Neural crest cell (in vitro differentiated cells): ENCODE measurements around the gene ZFP92. TPM values are rescaled to one million over a fixed set of nuclear protein-coding genes. Genes with fewer than 3 reads are reported as not detected.
"Not testable (repeated sequence)": the region's sequence is repeated elsewhere in the genome, so short reads cannot be mapped to it uniquely, and the experiment has no call there.

ENCODE experiments used
- DNase-seq: peaks from one replicate; pipeline ENCODE4 v3.0.0; 2021; ENCODE audit warnings: low read depth, mixed read lengths, low spot score
- H3K27ac Mint-ChIP-seq: one replicate; pipeline ENCODE4 v1.8.0; 2021; ENCODE audit warnings: mild to moderate bottlenecking, mixed read lengths; ENCODE audit not compliant: unreplicated experiment
- H3K27me3 Mint-ChIP-seq: 2 replicates; pipeline ENCODE4 v1.8.0; 2021; ENCODE audit warnings: low read depth, mild to moderate bottlenecking, mixed read lengths
- H3K36me3 Mint-ChIP-seq: 2 replicates; pipeline ENCODE4 v1.8.0; 2021; ENCODE audit warnings: low read depth, mild to moderate bottlenecking, mixed read lengths
- H3K4me1 Mint-ChIP-seq: 2 replicates; pipeline ENCODE4 v1.8.0; 2021; ENCODE audit warnings: mixed read lengths
- H3K4me3 Mint-ChIP-seq: one replicate; pipeline ENCODE4 v1.8.0; 2021; ENCODE audit warnings: mild to moderate bottlenecking, mixed read lengths
- H3K9me3 Mint-ChIP-seq: 2 replicates; pipeline ENCODE4 v1.8.0; 2021; ENCODE audit warnings: mixed read lengths
- CTCF ChIP-seq: fragments of 200-600 bp; sonication (generic); conservative IDR thresholded peaks from 2 replicates; pipeline ENCODE4 v1.5.0; 2021; ENCODE audit warnings: antibody characterized with exemption, mild to moderate bottlenecking
- total RNA-seq: library from RNA; stranded (reverse); gene quantifications from 2 replicates; pipeline ENCODE4 v1.2.1, GENCODE V29; 2021

ZFP92 gene
- total RNA-seq, 1 donor from 2014 or later, result 0.23 TPM

DNA sequence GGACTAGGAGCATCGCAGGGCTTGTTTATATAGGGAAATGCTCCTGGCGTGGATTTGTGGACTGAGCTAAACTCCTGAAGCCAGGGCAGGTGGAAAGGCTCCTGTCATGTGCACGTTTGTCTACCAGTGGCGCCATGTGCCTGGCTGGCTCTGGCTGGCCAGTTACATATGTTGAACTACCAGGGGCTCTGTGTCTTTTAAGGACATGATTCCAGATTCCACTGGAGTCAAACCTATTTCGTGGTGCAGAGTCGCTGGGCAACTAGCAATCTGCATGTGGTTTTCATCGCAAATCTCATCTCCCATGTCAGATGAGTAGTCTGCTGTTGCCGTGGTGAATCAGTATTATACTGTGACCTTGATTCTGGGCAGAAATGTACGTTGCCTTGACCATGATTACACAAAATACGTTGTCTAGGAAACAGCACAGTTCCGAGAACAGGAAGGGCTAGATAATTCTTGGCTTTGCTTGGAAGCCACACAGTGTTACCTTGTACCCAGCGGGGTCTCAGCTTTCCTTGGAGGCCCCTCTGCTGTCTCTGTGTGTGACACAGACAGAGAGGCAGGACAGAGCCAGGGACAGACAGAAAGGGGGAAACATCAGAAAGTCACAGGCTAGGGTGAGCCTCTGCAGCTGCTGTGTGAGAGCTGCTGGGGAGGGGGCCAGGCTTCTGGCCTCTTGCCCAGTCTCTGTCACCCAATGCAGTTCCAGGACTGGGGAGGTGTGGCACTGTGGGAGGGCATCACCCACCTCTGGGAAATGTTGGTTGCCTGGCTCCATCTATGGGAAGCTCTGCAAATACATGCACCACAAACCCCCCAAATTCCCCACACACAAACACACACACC, 29.4 kb upstream of the ZFP92 start:
- no peak for DNase-seq
- no peak for TF ChIP-seq CTCF
- Mint-ChIP-seq H3K4me1 (no peaks in the 10 kb centered on the region), H3K36me3 (no peaks in the 10 kb centered on the region), H3K4me3 (no peak overlapping the region), H3K27ac (no peak overlapping the region), H3K27me3 (no peaks in the 10 kb centered on the region), H3K9me3 (peaks cover 4% of the 10 kb centered on the region)

DNA sequence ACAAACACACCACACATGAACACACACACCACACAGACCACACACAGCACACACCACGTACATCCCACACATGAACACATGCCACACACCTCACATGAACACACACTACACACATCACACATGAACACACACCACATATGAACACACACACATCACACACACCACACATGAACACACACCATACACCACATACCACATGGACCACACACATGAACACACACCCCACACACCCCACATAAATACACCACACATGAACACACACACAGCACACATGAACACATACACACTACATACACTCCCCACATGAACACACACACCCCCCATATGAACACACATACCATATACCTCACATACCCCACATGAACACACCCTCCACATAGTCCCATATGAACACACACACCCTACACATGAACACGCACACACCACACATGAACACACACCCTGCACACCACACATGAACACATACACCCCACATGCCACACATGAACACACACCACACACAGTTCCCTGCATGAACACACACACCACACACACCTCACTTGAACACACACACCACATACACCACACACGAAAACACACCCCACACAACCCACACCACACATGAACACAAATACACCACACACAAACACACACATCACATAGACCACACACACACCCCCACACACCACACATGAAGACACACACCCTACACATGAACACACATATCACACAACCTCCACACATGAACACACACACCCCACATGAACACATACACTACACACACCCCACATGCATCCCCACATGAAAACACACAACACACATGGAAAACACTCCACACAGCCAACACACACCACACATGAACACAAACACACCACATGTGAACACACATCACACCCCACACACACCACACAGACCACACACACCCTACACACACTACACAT, 28.4 kb upstream of the ZFP92 start:
- no peaks in the 10 kb centered on the region for H3K36me3 Mint-ChIP-seq

DNA sequence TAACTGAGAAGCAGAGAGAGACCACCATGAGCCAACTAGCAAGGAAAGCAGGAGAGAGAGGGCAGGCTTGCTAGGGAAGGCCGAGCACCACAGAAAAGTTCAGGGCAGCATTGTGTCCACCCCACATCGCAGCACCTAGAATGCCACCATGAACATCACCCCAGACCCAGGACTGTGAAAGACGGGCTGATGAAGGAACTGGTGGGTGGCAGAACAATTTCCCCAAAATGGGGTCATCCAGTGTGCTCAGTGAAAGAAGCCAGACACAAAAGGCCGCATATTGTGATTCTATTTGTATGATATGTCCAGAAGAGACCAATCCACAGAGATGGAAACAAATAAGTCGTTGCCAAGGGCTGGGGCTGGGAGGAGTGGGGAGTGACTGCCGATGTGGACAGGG, 26.9 kb upstream of the ZFP92 start:
- no peak for TF ChIP-seq CTCF
- H3K4me3 Mint-ChIP-seq, result no peak overlapping the region
- DNase-seq, result no peak

More for the DNA sequence above, 28.4 kb upstream of the ZFP92 start:
- H3K27ac Mint-ChIP-seq, result no peak overlapping the region
- H3K4me3 Mint-ChIP-seq, result no peak overlapping the region
- H3K4me1 Mint-ChIP-seq, result no peaks in the 10 kb centered on the region
- H3K9me3 Mint-ChIP-seq, result no peaks in the 10 kb centered on the region
- no peak for DNase-seq
- TF ChIP-seq CTCF, result no peak
- no peaks in the 10 kb centered on the region for H3K27me3 Mint-ChIP-seq

DNA sequence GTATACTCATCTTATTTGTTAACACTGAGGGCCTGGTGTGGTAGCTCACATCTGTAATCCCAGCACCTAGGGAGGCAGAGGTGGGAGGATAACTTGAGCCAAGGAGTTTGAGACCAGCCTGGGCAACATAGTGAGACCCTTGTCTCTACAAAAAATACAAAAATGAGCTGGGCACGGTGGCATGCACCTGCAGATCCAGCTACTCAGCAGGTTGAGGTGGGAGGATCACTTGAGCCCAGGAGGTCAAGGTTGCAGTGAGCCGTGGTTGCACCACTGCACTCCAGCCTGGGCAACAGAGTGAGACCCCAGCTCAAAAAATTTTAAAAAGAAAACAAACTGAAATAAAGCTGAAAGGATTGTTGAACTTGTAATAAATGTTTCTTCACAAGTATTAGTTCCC, 26.3 kb upstream of the ZFP92 start:
- H3K9me3 Mint-ChIP-seq, DNase-seq, H3K27ac Mint-ChIP-seq, H3K4me1 Mint-ChIP-seq, H3K4me3 Mint-ChIP-seq, H3K36me3 Mint-ChIP-seq, H3K27me3 Mint-ChIP-seq: not testable (repeated sequence)

More for the DNA sequence above, 26.9 kb upstream of the ZFP92 start:
- H3K4me1 Mint-ChIP-seq, result no peaks in the 10 kb centered on the region
- no peaks in the 10 kb centered on the region for H3K36me3 Mint-ChIP-seq
- no peaks in the 10 kb centered on the region for H3K27me3 Mint-ChIP-seq
- H3K9me3 Mint-ChIP-seq, result no peaks in the 10 kb centered on the region
- no peak overlapping the region for H3K27ac Mint-ChIP-seq

GRCh38 chrX:153386097-153386496, 25.2 kb upstream of the ZFP92 start:
- no peak overlapping the region for H3K4me3 Mint-ChIP-seq
- no peak for TF ChIP-seq CTCF
- no peaks in the 10 kb centered on the region for H3K36me3 Mint-ChIP-seq
- H3K4me1 Mint-ChIP-seq, result no peaks in the 10 kb centered on the region
- H3K27me3 Mint-ChIP-seq, result no peaks in the 10 kb centered on the region
- H3K9me3 Mint-ChIP-seq, result no peaks in the 10 kb centered on the region
- no peak overlapping the region for H3K27ac Mint-ChIP-seq
- DNase-seq, result no peak

- Mint-ChIP-seq H3K4me3 (no peak overlapping the region), H3K4me1 (no peaks in the 10 kb centered on the region), H3K36me3 (no peaks in the 10 kb centered on the region), H3K27me3 (no peaks in the 10 kb centered on the region), H3K27ac (no peak overlapping the region), H3K9me3 (no peaks in the 10 kb centered on the region)
- DNase-seq, result no peak
- no peak for TF ChIP-seq CTCF
Measured at GRCh38 chrX:153387345-153387744, 23.9 kb upstream of the ZFP92 start.
